ENCODE results near the gene GXYLT1.
A peak's percentile ranks its signal among the peaks of the same experiment; 100 is the strongest.

GXYLT1 gene

DNA sequence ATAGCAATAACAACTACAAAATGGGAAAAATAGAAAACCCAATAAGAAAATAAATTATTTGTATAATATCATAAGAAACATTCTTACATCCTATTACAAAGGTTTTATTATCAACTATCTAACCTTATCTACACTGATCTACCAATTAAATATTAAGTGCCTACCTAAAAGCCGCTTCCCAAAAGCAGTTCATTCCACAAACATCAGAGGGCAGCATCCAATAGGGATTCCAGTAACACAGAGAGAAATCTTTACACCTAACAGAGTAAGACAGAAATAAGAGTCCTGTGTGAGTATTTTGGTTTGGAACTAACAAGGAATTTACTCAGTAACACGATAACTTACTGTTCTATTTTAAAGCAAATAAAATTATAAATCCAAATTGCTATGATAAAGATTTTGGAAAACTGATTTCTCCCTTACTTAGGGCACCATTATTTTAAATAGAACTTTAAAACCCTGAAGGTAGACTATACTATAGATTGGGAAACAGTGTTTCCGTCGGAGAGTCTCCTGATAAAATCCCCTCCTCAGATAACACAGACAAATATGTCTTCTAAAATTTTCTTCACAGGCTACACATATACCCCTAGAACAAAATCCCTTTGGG is 15.0 kb downstream of the GXYLT1 start:
- Histone ChIP-seq H3K27ac (no peak overlapping the region), H3K4me3 (ENCODE audit: low read depth, low read length) (no peak overlapping the region), H3K36me3 (ENCODE audit: control insufficient read depth, insufficient read depth, low read length) (no peaks in the 10 kb centered on the region), H3K4me1 (no peaks in the 10 kb centered on the region), H3K27me3 (ENCODE audit: control insufficient read depth, insufficient read depth, low read length) (no peaks in the 10 kb centered on the region), H3K79me2 (peaks cover 10% of the 10 kb centered on the region), H3K9me3 (ENCODE audit: control insufficient read depth, low read length) (no peaks in the 10 kb centered on the region), H3K9ac (no peak overlapping the region), H2AFZ (no peak overlapping the region), H3K4me2 (ENCODE audit: low read length) (no peak overlapping the region)
- TF ChIP-seq, protein P1, sequence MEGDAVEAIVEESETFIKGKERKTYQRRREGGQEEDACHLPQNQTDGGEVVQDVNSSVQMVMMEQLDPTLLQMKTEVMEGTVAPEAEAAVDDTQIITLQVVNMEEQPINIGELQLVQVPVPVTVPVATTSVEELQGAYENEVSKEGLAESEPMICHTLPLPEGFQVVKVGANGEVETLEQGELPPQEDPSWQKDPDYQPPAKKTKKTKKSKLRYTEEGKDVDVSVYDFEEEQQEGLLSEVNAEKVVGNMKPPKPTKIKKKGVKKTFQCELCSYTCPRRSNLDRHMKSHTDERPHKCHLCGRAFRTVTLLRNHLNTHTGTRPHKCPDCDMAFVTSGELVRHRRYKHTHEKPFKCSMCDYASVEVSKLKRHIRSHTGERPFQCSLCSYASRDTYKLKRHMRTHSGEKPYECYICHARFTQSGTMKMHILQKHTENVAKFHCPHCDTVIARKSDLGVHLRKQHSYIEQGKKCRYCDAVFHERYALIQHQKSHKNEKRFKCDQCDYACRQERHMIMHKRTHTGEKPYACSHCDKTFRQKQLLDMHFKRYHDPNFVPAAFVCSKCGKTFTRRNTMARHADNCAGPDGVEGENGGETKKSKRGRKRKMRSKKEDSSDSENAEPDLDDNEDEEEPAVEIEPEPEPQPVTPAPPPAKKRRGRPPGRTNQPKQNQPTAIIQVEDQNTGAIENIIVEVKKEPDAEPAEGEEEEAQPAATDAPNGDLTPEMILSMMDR (IDR thresholded peaks at IDR 0.05) = peak; percentile 87

DNA sequence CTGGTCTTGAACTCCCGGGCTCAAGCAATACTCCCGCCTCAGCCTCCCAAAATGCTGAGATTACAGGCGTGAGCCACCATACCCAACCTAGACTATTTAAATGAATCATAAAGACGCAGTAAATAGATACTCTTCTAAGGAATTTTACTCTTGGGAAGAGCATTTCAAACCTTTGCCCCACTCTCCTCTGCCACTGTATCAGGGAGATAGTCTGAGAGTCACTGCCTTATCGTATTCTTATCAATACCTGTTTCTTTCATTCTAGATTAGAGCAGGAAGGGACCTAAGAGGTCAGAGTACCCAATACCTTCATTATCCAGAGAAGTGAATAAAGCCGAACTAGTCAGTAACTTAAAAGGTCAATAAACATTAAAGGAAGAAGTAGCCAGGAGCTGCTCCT is 15.8 kb downstream of the GXYLT1 start:
- Histone ChIP-seq H3K79me2 (peaks cover 8% of the 10 kb centered on the region), H3K9ac (no peak overlapping the region), H2AFZ (no peak overlapping the region), H3K4me3 (ENCODE audit: low read depth, low read length) (no peak overlapping the region), H3K4me2 (ENCODE audit: low read length) (no peak overlapping the region), H3K27ac (no peak overlapping the region), H3K9me3 (ENCODE audit: control insufficient read depth, low read length) (no peaks in the 10 kb centered on the region), H3K4me1 (no peaks in the 10 kb centered on the region), H3K36me3 (ENCODE audit: control insufficient read depth, insufficient read depth, low read length) (no peaks in the 10 kb centered on the region), H3K27me3 (ENCODE audit: control insufficient read depth, insufficient read depth, low read length) (no peaks in the 10 kb centered on the region)
- TF ChIP-seq, protein P1 (IDR thresholded peaks at IDR 0.05) = no peak

DNA sequence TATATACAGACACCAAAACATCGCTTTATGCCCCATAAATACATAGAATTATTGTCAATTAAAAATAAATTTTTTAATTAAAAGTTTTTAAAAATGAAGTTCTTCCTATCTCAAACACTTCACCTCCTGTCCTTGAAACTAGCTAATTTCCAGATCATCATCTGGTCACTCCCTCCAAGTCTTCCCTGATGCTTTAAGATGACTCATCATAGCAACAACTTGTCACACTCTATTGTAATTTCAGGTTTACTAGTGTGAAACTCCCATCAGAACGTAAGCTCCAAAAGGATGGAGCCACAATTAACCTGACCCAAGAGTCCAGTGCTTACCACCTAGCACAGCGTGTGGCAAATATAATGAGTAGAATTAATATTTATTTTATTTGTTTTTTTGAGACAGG is 16.3 kb downstream of the GXYLT1 start:
- H3K36me3 ChIP-seq (ENCODE audit: control insufficient read depth, insufficient read depth, low read length) = no peaks in the 10 kb centered on the region
- H3K9me3 ChIP-seq (ENCODE audit: control insufficient read depth, low read length) = no peaks in the 10 kb centered on the region
- H3K4me2 ChIP-seq (ENCODE audit: low read length) = no peak overlapping the region
- no peak overlapping the region for H2AFZ ChIP-seq
- H3K4me3 ChIP-seq (ENCODE audit: low read depth, low read length) = no peak overlapping the region
- no peaks in the 10 kb centered on the region for H3K4me1 ChIP-seq
- no peaks in the 10 kb centered on the region for H3K27me3 ChIP-seq (ENCODE audit: control insufficient read depth, insufficient read depth, low read length)
- H3K79me2 ChIP-seq = peaks cover 8% of the 10 kb centered on the region
- TF ChIP-seq, protein P1 (IDR thresholded peaks at IDR 0.05) = no peak
- no peak overlapping the region for H3K9ac ChIP-seq
- no peak overlapping the region for H3K27ac ChIP-seq

DNA sequence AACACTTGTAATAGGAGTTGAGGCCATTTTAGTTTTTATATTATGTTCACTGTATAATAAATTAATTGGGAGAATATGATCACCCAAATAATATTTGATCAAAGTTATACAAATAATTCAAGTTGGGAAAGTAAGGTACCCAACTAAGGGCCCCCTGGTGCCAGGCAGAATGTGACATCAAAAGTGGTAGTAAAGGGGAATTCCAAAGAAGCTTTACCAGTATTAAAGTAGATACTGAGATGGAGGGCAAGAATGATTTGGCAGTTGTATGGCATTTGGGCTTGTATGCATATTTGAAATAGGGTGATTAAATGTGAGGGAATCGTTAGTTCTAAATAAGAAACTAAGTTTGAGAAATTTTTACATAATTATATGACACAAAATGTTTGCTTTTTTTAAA is 17.7 kb downstream of the GXYLT1 start:
- Histone ChIP-seq H2AFZ (no peak overlapping the region), H3K4me3 (ENCODE audit: low read depth, low read length) (no peak overlapping the region), H3K4me1 (no peaks in the 10 kb centered on the region), H3K4me2 (ENCODE audit: low read length) (no peak overlapping the region), H3K9me3 (ENCODE audit: control insufficient read depth, low read length) (no peaks in the 10 kb centered on the region), H3K79me2 (peaks cover 17% of the 10 kb centered on the region), H3K27me3 (ENCODE audit: control insufficient read depth, insufficient read depth, low read length) (no peaks in the 10 kb centered on the region), H3K9ac (no peak overlapping the region), H3K27ac (no peak overlapping the region), H3K36me3 (ENCODE audit: control insufficient read depth, insufficient read depth, low read length) (no peaks in the 10 kb centered on the region)
- TF ChIP-seq, protein P1 (IDR thresholded peaks at IDR 0.05) = no peak

DNA sequence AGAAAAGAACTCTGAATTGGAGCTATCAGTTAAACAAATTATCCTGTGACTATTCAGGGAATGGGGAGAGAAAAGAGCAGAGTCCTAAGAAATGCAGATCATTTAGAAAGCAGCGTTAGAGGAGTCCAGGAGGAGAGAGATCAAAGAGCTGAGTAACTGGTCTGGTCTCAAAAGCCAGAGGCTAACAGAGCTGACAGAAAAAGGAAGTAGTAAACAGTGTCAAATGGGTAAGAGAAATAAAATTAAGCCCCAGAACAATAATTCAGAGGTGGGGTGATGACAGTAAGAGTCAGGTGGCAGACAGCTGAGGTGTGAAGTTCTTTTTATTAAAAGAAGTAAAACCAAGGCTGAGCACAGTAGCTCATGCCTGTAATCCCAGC is 19.3 kb downstream of the GXYLT1 start:
- H3K27me3 ChIP-seq (ENCODE audit: control insufficient read depth, insufficient read depth, low read length) = no peaks in the 10 kb centered on the region
- no peaks in the 10 kb centered on the region for H3K36me3 ChIP-seq (ENCODE audit: control insufficient read depth, insufficient read depth, low read length)
- H2AFZ ChIP-seq = no peak overlapping the region
- H3K4me3 ChIP-seq (ENCODE audit: low read depth, low read length) = no peak overlapping the region
- H3K9ac ChIP-seq = no peak overlapping the region
- no peak overlapping the region for H3K27ac ChIP-seq
- H3K4me2 ChIP-seq (ENCODE audit: low read length) = no peak overlapping the region
- no peaks in the 10 kb centered on the region for H3K4me1 ChIP-seq
- peaks cover 33% of the 10 kb centered on the region for H3K79me2 ChIP-seq
- H3K9me3 ChIP-seq (ENCODE audit: control insufficient read depth, low read length) = no peaks in the 10 kb centered on the region
- TF ChIP-seq, protein P1 (IDR thresholded peaks at IDR 0.05) = no peak
